Activated T-helper 2 cell treated with anti-CD3 and anti-CD28 coated beads, Interferon-gamma antibody, Interleukin-2, Interleukin-4, amounts not matched to agents 10 μg/mL and 5 μg/mL and 100 μg/mL, durations not matched to agents 14 hours and 24 hours and 36 hours (primary cell): ENCODE results near the gene TLCD3A. TPM values are rescaled to one million over a fixed set of nuclear protein-coding genes. Genes with fewer than 3 reads are reported as not detected.
A peak's percentile ranks its signal among the peaks of the same experiment; 100 is the strongest.

Experiments
- DNase-seq: peaks from one replicate; pipeline ENCODE4 v3.0.0; 2021; ENCODE audit warnings: low spot score
- H3K27ac Mint-ChIP-seq: one replicate; pipeline ENCODE4 v1.8.0; 2021; ENCODE audit warnings: mixed read lengths
- H3K27me3 Mint-ChIP-seq: one replicate; pipeline ENCODE4 v1.8.0; 2021; ENCODE audit warnings: low read depth, mixed read lengths
- H3K36me3 Mint-ChIP-seq: one replicate; pipeline ENCODE4 v1.8.0; 2021; ENCODE audit warnings: low read depth, mixed read lengths
- H3K4me1 Mint-ChIP-seq: one replicate; pipeline ENCODE4 v1.8.0; 2021; ENCODE audit warnings: low read depth, mixed read lengths
- H3K4me3 Mint-ChIP-seq: one replicate; pipeline ENCODE4 v1.8.0; 2021; ENCODE audit warnings: low read depth, mild to moderate bottlenecking, moderate library complexity, mixed read lengths
- H3K9me3 Mint-ChIP-seq: one replicate; pipeline ENCODE4 v1.8.0; 2021; ENCODE audit warnings: mixed read lengths
- intact Hi-C: fragments of 100-400 bp; cut with micrococcal nuclease; formaldehyde crosslinking; loops from one replicate; pipeline ENCODE4 v1.15.1; 2023
- total RNA-seq: library from RNA; stranded (reverse); gene quantifications from 2 replicates; pipeline ENCODE4 v1.2.3, GENCODE V29; 2022

TLCD3A gene
- 38.1 and 41.0 TPM in 2 replicates for total RNA-seq

- Mint-ChIP-seq H3K27me3 (no peaks in the 10 kb centered on the region), H3K4me3 (peak within 1 kb of the TSS; percentile 92), H3K36me3 (peaks cover 40% of the 10 kb centered on the region), H3K9me3 (no peaks in the 10 kb centered on the region), H3K4me1 (peaks cover 17% of the 10 kb centered on the region), H3K27ac (peak within 1 kb of the TSS; percentile 87)
- intact Hi-C loops = loop anchor here (2.0 kb wide), 1 partner anchor 17 kb away; the partner anchor contains the start of gene VPS53
- DNase-seq = peak; percentile 61
Observed at GRCh38 chr17:732067-732901, at the start of gene TLCD3A. TSS of gene TLCD3A (plus strand) at chr17:732596. CDS start at chr17:732648, 52 bp downstream.

DNA sequence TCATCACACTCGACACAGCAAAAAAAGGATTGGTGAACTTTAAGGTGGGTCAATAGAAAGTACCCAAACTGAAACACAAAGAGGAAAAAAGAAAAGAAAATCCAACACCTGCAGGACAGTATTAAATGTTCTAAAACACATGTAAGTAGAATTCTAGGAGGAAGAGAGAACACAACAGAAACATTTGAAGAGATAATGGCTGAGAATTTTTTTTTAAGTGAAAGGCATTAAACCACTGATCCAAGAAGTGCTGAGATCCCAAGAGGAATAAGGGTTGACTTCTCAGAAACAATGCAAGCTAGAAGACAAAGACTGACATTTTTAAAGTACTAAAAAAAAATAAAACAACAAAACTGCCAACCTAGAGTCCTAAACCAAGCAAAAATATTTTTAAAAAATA lies 49.4 kb upstream of the TLCD3A start:
- Mint-ChIP-seq H3K27me3 (no peaks in the 10 kb centered on the region), H3K27ac (no peak overlapping the region)

DNA sequence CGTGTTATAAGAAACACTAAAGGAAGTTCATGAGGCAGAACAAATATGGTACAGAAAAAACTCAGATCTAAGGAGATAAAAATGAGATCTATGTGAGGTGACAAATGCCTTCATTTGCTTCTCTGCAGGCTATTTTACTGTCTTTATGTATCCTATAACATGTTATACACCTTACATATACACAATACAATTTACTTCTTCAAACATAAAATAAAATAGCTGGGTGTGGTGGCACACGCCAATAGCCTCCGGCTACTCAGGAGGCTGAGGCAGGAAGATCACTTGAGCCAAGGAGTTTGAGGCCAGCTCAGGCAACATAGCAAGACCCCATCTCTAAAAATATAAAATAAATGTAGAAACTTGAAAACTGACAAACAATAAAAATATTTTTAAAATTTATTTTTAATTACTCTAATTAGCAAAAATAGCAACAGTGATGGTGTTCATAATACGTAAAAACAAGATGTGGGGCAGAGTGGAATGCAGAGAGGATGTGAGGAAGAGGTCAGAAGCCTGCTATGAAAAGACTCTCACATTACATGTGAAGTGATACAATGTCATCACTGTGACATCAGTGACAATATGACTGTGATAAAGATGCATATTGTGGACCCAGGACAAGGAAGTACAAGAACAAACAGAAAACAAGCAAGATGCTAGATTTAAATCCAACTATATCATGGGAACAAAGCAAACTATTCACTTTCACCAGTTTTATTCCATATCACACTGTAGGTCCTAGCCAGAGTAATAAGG lies 48.7 kb upstream of the TLCD3A start:
- Mint-ChIP-seq H3K36me3 (peaks cover 46% of the 10 kb centered on the region), H3K27ac (no peak overlapping the region)

More for the DNA sequence above, 49.4 kb upstream of the TLCD3A start:
- no peak for DNase-seq
- Mint-ChIP-seq H3K36me3 (peaks cover 42% of the 10 kb centered on the region), H3K4me1 (peaks cover 19% of the 10 kb centered on the region), H3K9me3 (no peaks in the 10 kb centered on the region), H3K4me3 (no peak overlapping the region)
- intact Hi-C loops = no loop called here

GRCh38 chr17:685006-685405 lies 47.4 kb upstream of the TLCD3A start:
- Mint-ChIP-seq H3K4me3 (no peak overlapping the region), H3K36me3 (peaks cover 47% of the 10 kb centered on the region), H3K27me3 (no peaks in the 10 kb centered on the region), H3K27ac (no peak overlapping the region), H3K4me1 (peaks cover 21% of the 10 kb centered on the region), H3K9me3 (no peaks in the 10 kb centered on the region)
- DNase-seq = no peak
- intact Hi-C loops = no loop called here

More for the DNA sequence above, 48.7 kb upstream of the TLCD3A start:
- DNase-seq = no peak
- Mint-ChIP-seq H3K27me3 (no peaks in the 10 kb centered on the region), H3K4me3 (no peak overlapping the region), H3K9me3 (no peaks in the 10 kb centered on the region), H3K4me1 (peaks cover 21% of the 10 kb centered on the region)
- intact Hi-C loops = no loop called here

DNA sequence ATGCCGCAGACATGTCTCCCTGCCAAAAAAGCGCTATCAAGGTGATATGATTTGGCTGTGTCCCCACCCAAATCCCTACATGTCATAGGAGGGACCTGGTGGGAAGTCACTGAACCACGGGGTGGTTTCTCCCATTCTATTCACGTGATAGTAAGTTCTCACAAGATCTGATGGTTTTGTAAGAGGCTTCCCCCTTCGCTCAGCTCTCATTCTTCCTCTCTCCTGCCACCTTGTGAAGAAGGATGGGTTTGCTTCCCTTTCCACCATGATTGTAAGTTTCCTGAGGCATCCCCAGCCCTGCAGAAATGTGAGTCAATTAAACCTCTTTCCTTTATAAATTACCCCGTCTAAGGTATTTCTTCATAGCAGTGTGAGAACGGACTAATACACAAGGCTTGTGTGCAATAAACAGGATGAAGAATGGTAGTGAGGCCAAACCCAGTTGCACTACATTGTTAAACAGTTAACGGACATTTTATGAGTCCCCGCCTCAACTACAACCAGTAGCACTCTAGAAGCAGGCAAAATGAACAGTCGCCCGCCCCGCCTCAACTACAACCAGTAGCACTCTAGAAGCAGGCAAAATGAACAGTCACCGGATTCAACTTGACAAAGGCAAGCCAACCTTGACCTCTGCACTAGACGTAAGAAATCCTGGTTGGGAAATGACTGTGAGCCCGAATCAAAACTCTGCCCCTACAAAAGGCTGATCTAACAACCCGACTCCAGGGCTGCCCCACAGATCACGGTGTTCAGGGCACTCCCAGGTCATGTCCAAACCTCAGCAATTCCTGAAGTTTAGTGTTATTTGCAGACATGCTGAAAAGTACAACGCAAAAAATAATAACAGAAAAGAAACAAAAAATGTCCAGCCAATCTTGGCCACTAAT lies 44.1 kb upstream of the TLCD3A start:
- no peak overlapping the region for H3K27ac Mint-ChIP-seq
- H3K27me3 Mint-ChIP-seq = no peaks in the 10 kb centered on the region
- peaks cover 47% of the 10 kb centered on the region for H3K36me3 Mint-ChIP-seq

DNA sequence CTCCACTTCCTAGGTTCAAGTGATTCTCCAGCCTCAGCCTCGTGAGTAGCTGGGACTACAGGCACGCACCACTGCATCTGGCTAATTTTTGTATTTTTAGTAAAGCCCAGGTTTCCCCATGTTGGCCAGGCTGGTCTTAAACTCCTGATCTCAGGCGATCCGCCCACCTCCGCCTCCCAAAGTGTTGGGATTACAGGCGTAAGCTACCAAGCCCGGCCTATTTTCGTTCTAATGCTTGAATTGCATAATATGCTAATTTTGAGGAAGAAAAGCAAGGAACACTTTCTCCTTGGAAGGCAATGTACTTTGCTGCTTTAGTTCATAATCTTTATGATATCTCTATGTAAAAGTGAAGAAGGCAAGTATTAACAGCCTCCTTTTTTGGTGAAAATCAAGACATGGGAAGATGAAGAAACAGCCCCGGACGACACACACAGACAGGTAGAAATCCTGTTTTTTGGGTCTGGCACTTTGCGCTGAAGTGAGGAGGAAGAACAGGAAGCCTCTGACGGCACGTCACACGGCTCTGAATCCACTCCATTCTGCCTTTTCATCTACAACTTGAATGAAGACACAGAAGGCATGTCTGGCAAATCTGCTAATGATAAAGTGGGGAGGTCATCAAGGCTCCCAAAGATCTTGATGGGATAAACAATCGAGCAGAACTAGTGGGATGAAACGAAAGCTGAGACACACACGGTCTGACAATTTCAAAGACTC lies 42.7 kb upstream of the TLCD3A start:
- Mint-ChIP-seq H3K9me3 (no peaks in the 10 kb centered on the region), H3K27ac (no peak overlapping the region), H3K4me3 (no peak overlapping the region), H3K36me3 (peaks cover 38% of the 10 kb centered on the region), H3K27me3 (no peaks in the 10 kb centered on the region), H3K4me1 (peaks cover 2% of the 10 kb centered on the region)
- no peak for DNase-seq
- intact Hi-C loops = no loop called here

More for the DNA sequence above, 44.1 kb upstream of the TLCD3A start:
- intact Hi-C loops = no loop called here
- Mint-ChIP-seq H3K4me3 (no peak overlapping the region), H3K9me3 (no peaks in the 10 kb centered on the region), H3K4me1 (peaks cover 5% of the 10 kb centered on the region)
- DNase-seq = no peak

DNA sequence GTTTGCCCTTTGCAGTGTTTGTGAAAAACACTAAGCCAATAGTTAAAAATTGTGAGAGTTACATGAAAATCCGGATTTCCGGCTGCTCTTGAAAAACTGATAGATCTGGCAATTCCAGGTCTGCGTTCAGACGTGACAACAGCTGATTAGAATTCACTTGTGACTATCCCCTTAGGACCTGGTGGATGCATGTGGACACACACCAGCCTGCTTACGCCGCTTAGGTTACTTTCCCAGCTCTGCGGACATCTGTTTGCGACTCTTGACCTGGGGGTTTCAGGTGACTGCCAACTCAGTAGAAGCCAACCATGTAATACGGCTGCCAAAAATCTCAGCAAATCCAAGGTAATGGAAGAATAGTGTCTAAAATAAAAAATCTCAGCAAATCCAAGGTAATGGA lies 42.0 kb upstream of the TLCD3A start:
- H3K27me3 Mint-ChIP-seq = no peaks in the 10 kb centered on the region
- peaks cover 41% of the 10 kb centered on the region for H3K36me3 Mint-ChIP-seq
- intact Hi-C loops = no loop called here
- no peak for DNase-seq
- H3K4me1 Mint-ChIP-seq = peaks cover 2% of the 10 kb centered on the region
- H3K9me3 Mint-ChIP-seq = no peaks in the 10 kb centered on the region
- no peak overlapping the region for H3K27ac Mint-ChIP-seq
- H3K4me3 Mint-ChIP-seq = no peak overlapping the region

- no peak overlapping the region for H3K4me3 Mint-ChIP-seq
- H3K4me1 Mint-ChIP-seq = peaks cover 2% of the 10 kb centered on the region
- DNase-seq = no peak
- intact Hi-C loops = no loop called here
- H3K27me3 Mint-ChIP-seq = no peaks in the 10 kb centered on the region
- H3K36me3 Mint-ChIP-seq = peaks cover 44% of the 10 kb centered on the region
- no peak overlapping the region for H3K27ac Mint-ChIP-seq
- H3K9me3 Mint-ChIP-seq = no peaks in the 10 kb centered on the region
Observed at GRCh38 chr17:691423-691822, 41.0 kb upstream of the TLCD3A start.

DNA sequence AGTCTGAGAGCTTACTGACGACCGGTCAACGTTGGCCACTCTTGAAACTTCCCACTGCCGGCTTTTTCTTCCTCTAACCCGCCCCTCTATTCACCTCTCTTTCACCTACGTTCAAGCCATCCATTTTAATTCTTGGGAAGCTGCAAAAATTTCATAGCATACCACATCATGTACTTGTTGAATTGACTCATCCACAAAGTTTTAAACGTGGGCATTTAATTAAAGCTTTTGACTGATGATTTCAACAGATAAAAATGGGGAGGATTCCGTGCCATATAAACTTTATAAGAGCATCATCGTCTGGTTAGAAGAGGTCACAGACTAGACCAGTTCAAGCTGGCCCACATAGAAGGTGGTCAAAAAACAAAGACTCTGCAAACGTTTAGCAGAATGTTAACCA lies 40.3 kb upstream of the TLCD3A start:
- Mint-ChIP-seq H3K4me1 (peaks cover 2% of the 10 kb centered on the region), H3K27me3 (no peaks in the 10 kb centered on the region), H3K36me3 (peaks cover 50% of the 10 kb centered on the region), H3K27ac (no peak overlapping the region), H3K9me3 (no peaks in the 10 kb centered on the region), H3K4me3 (no peak overlapping the region)
- no peak for DNase-seq
- intact Hi-C loops = no loop called here

DNA sequence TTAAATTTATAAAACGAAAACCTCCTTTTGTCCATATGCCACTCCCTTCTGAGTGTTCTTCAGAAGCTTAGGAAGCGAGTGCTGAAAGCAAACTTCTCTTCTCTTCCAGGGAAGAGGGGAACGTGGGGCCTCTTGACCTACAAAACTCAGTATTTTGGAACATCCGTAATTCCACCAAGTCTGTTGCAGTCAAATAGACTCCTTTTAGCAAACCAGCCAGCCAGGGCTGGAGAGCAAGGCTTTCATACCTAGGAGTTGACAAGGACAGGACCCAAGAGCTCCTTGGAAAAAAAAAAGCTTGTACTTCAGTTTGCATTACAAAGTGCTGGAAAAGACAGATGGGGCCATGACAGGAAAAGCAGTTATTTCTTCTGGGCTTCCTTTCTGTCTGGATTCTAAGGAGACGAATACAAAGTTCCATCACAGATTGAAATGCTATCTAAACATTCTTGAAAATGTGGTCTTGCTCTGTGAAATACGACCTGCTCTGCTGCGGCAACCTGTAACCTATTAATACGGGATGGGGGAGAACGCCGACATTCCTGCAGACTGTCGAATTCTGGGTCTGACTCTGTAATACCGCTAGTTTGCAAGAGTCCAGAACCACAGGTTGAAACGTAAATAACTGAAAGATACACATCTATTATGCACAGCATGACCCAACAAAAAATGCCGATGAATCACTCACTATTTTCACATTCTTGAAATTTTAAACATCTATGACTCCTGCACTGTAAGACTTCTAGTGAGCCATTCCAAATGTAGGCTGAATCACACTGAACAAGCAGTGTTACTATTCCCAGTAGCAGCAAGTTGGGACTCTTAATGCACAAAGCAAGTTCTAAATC lies 38.4 kb upstream of the TLCD3A start:
- H3K9me3 Mint-ChIP-seq = no peaks in the 10 kb centered on the region
- intact Hi-C loops = no loop called here
- DNase-seq = no peak
- no peak overlapping the region for H3K4me3 Mint-ChIP-seq
- H3K27ac Mint-ChIP-seq = no peak overlapping the region
- no peaks in the 10 kb centered on the region for H3K4me1 Mint-ChIP-seq
- peaks cover 48% of the 10 kb centered on the region for H3K36me3 Mint-ChIP-seq
- H3K27me3 Mint-ChIP-seq = no peaks in the 10 kb centered on the region

- H3K36me3 Mint-ChIP-seq = peaks cover 43% of the 10 kb centered on the region
- H3K27ac Mint-ChIP-seq = no peak overlapping the region
- H3K4me3 Mint-ChIP-seq = no peak overlapping the region
- H3K9me3 Mint-ChIP-seq = no peaks in the 10 kb centered on the region
- intact Hi-C loops = no loop called here
- no peaks in the 10 kb centered on the region for H3K27me3 Mint-ChIP-seq
- H3K4me1 Mint-ChIP-seq = peaks cover 2% of the 10 kb centered on the region
- no peak for DNase-seq
Observed at GRCh38 chr17:696369-696768, 36.0 kb upstream of the TLCD3A start.
